Epidermal melanocyte (primary cell): ENCODE measurements around the gene HEATR5A.
"Not testable (repeated sequence)": the region's sequence is repeated elsewhere in the genome, so short reads cannot be mapped to it uniquely, and the experiment has no call there.

Experiments
- DNase-seq: peaks from one replicate; pipeline ENCODE4 v3.0.0; 2011; ENCODE audit warnings: low spot score; ENCODE audit not compliant: insufficient read length

Gene HEATR5A

GRCh38 chr14:31257554-31258426 lies 162.6 kb downstream of the HEATR5A start:
- DNase-seq: not testable (repeated sequence)

- no peak for DNase-seq
Measured at GRCh38 chr14:31257244-31257553, 163.2 kb downstream of the HEATR5A start.

GRCh38 chr14:31256534-31257243 lies 163.7 kb downstream of the HEATR5A start:
- no peak for DNase-seq

GRCh38 chr14:31255918-31256317 lies 164.4 kb downstream of the HEATR5A start:
- DNase-seq: not testable (repeated sequence)

GRCh38 chr14:31255286-31255685 lies 165.1 kb downstream of the HEATR5A start:
- DNase-seq: no peak

GRCh38 chr14:31253746-31254471 lies 166.4 kb downstream of the HEATR5A start:
- no peak for DNase-seq

- DNase-seq: no peak
Measured at GRCh38 chr14:31252865-31253264, 167.5 kb downstream of the HEATR5A start.

- no peak for DNase-seq
Measured at GRCh38 chr14:31251028-31251958, 169.1 kb downstream of the HEATR5A start.

GRCh38 chr14:31244626-31245025 lies 175.7 kb downstream of the HEATR5A start:
- no peak for DNase-seq

- no peak for DNase-seq
Measured at GRCh38 chr14:31243860-31244259, 176.5 kb downstream of the HEATR5A start.

- not testable (repeated sequence) for DNase-seq
Measured at GRCh38 chr14:31242161-31242940, 178.0 kb downstream of the HEATR5A start.
